HEK293 (cell line): ENCODE data around the gene TRIM62.

Source experiments
- CTCF ChIA-PET: fragments of 350-600 bp; formaldehyde crosslinking; extraction: SDS; loops from one replicate; lab custom pipeline; 2021; ENCODE audit warnings: antibody characterized with exemption; lab: Yijun Ruan, JAX
- POLR2A ChIA-PET: fragments of 300-600 bp; formaldehyde crosslinking; extraction: SDS; loops from one replicate; lab custom pipeline; 2020; ENCODE audit warnings: antibody characterized with exemption, inconsistent platforms; lab: Yijun Ruan, JAX
- H3K27ac ChIP-seq: fragments of 200-500 bp; sonication (Bioruptor generic); 2 replicates; pipeline ENCODE4 v1.5.1; 2014; ENCODE audit warnings: low read depth, low read length, control low read depth, inconsistent platforms; ENCODE audit errors: extremely low read depth
- H3K36me3 ChIP-seq, 2 experiments: fragments of 200-500 bp in 1 of 2; sonication (Bioruptor generic) in 1 of 2; 1 replicate in 1 of 2; 2 replicates in 1 of 2; pipeline ENCODE4 v1.5.1; 2014 to 2017; ENCODE audit warnings: inconsistent platforms in 2 of 2, low read length in 2 of 2; ENCODE audit not compliant: control insufficient read depth in 2 of 2, insufficient read depth in 1 of 2
- H3K4me1 ChIP-seq: fragments of 200-500 bp; sonication (Bioruptor generic); 2 replicates; pipeline ENCODE4 v1.5.1; 2014; ENCODE audit warnings: mild to moderate bottlenecking, low read length, inconsistent platforms; ENCODE audit not compliant: control insufficient read depth, insufficient read depth
- H3K4me3 ChIP-seq: 2 replicates; pipeline ENCODE4 v1.5.1; 2011; ENCODE audit warnings: low read depth, mild to moderate bottlenecking, control low read depth, low read length, moderate library complexity
- H3K9me3 ChIP-seq: fragments of 200-500 bp; sonication (Bioruptor generic); 2 replicates; pipeline ENCODE4 v1.5.1; 2014; ENCODE audit warnings: low read depth, low read length, inconsistent platforms; ENCODE audit not compliant: control insufficient read depth, insufficient read depth
- CTCF ChIP-seq: fragments of 450-650 bp; formaldehyde crosslinking; IDR thresholded peaks from 2 replicates; pipeline ENCODE4 v1.5.1; 2016; ENCODE audit warnings: missing biosample characterization, missing genetic modification characterization
- HOXC10 ChIP-seq: sonication (generic); formaldehyde crosslinking; IDR thresholded peaks from 2 replicates; pipeline ENCODE4 v1.8.1; 2023; ENCODE audit warnings: mild to moderate bottlenecking, missing genetic modification reagents
- KLF17 ChIP-seq: fragments of 450-650 bp; formaldehyde crosslinking; IDR thresholded peaks from 2 replicates; pipeline ENCODE4 v1.5.1; 2016; ENCODE audit warnings: missing biosample characterization, missing genetic modification characterization
- KLF8 ChIP-seq: fragments of 450-650 bp; formaldehyde crosslinking; IDR thresholded peaks from 2 replicates; pipeline ENCODE4 v1.5.1; 2016; ENCODE audit warnings: missing biosample characterization, missing genetic modification characterization
- PRDM1 ChIP-seq: fragments of 450-650 bp; formaldehyde crosslinking; IDR thresholded peaks from 2 replicates; pipeline ENCODE4; 2016; ENCODE audit warnings: missing biosample characterization, missing genetic modification characterization
- ZBTB10 ChIP-seq: fragments of 450-650 bp; formaldehyde crosslinking; IDR thresholded peaks from 2 replicates; pipeline ENCODE4 v1.5.1; 2016; ENCODE audit warnings: missing biosample characterization, missing genetic modification characterization
- ZBTB48 ChIP-seq: fragments of 450-650 bp; formaldehyde crosslinking; IDR thresholded peaks from 2 replicates; pipeline ENCODE4 v1.5.1; 2016; ENCODE audit warnings: missing biosample characterization, missing genetic modification characterization
- ZNF211 ChIP-seq: fragments of 450-650 bp; formaldehyde crosslinking; IDR thresholded peaks from 2 replicates; pipeline ENCODE4 v1.5.1; 2016; ENCODE audit warnings: low read depth, missing biosample characterization, missing genetic modification characterization
- ZNF214 ChIP-seq: fragments of 450-650 bp; formaldehyde crosslinking; IDR thresholded peaks from 2 replicates; pipeline ENCODE4 v1.5.1; 2017; ENCODE audit warnings: missing biosample characterization, mild to moderate bottlenecking, missing genetic modification characterization, borderline replicate concordance
- ZNF274 ChIP-seq, 2 experiments: fragments of 200-500 bp in 1 of 2; fragments of 450-650 bp in 1 of 2; sonication (Bioruptor generic) in 1 of 2; formaldehyde crosslinking in 1 of 2; IDR thresholded peaks; 2 replicates each; pipeline versions ENCODE4 v1.5.1 to v1.6.1; 2014 to 2016; ENCODE audit warnings: borderline replicate concordance in 1 of 2, inconsistent platforms in 1 of 2, low read length in 1 of 2, missing biosample characterization in 1 of 2, missing genetic modification characterization in 1 of 2
- ZNF362 ChIP-seq: fragments of 450-650 bp; formaldehyde crosslinking; IDR thresholded peaks from 2 replicates; pipeline ENCODE4 v1.5.1; 2016; ENCODE audit warnings: missing biosample characterization, missing genetic modification characterization
- ZNF391 ChIP-seq: fragments of 450-650 bp; formaldehyde crosslinking; IDR thresholded peaks from 2 replicates; pipeline ENCODE4 v1.5.1; 2016; ENCODE audit warnings: low read depth, missing biosample characterization, missing genetic modification characterization, borderline replicate concordance
- ZNF398 ChIP-seq: fragments of 450-650 bp; formaldehyde crosslinking; IDR thresholded peaks from 2 replicates; pipeline ENCODE4 v1.5.1; 2017; ENCODE audit warnings: missing biosample characterization, missing genetic modification characterization
- ZNF560 ChIP-seq: fragments of 450-650 bp; formaldehyde crosslinking; IDR thresholded peaks from 2 replicates; pipeline ENCODE4 v1.5.1; 2017; ENCODE audit warnings: missing biosample characterization, missing genetic modification characterization, borderline replicate concordance
- ZNF621 ChIP-seq: fragments of 450-650 bp; formaldehyde crosslinking; IDR thresholded peaks from 2 replicates; pipeline ENCODE4 v1.5.1; 2017; ENCODE audit warnings: missing biosample characterization, missing genetic modification characterization
- ZNF639 ChIP-seq: fragments of 450-650 bp; formaldehyde crosslinking; IDR thresholded peaks from 2 replicates; pipeline ENCODE4 v1.5.1; 2016; ENCODE audit warnings: missing biosample characterization, missing genetic modification characterization
- ZNF660 ChIP-seq: fragments of 450-650 bp; IDR thresholded peaks from 2 replicates; pipeline ENCODE4 v1.5.1; 2018; ENCODE audit warnings: missing biosample characterization, mild to moderate bottlenecking, missing genetic modification characterization
- ZNF701 ChIP-seq: fragments of 450-650 bp; formaldehyde crosslinking; IDR thresholded peaks from 2 replicates; pipeline ENCODE4 v1.5.1; 2016; ENCODE audit warnings: missing biosample characterization, missing genetic modification characterization
- ZSCAN18 ChIP-seq: fragments of 450-650 bp; formaldehyde crosslinking; IDR thresholded peaks from 2 replicates; pipeline ENCODE4 v1.5.1; 2016; ENCODE audit warnings: missing biosample characterization, missing genetic modification characterization

The TRIM62 gene

GRCh38 chr1:33191731-33192275 is 10.0 kb upstream of the TRIM62 start (continued):
- TF ChIP-seq ZNF274 (IDR thresholded peaks at IDR 0.05; ENCODE audit: low read length) (no peak), ZNF274 (tag by site-specific recombination; IDR thresholded peaks at IDR 0.05; ENCODE audit: borderline replicate concordance) (no peak), ZBTB10 (tag by site-specific recombination) (no peak), PRDM1 (tag by site-specific recombination) (no peak), ZNF214 (no peak)

GRCh38 chr1:33190701-33191100 is 8.9 kb upstream of the TRIM62 start:
- H3K9me3 ChIP-seq: no peaks in the 10 kb centered on the region
- H3K4me1 ChIP-seq: no peaks in the 10 kb centered on the region
- CTCF ChIA-PET: interaction anchor here (1.7 kb wide), 1 partner anchor 10 kb away, joined by 6 read pairs; no protein-coding TSS in a partner anchor
- H3K27ac ChIP-seq: no peak overlapping the region
- POLR2A ChIA-PET: no interaction called here
- no peak overlapping the region for H3K4me3 ChIP-seq
- no peak for TF ChIP-seq HOXC10
- no peak for TF ChIP-seq ZNF660
- no peak for TF ChIP-seq ZNF621 (tag by site-specific recombination)
- TF ChIP-seq ZNF560 (tag by site-specific recombination): no peak
- TF ChIP-seq CTCF (tag by site-specific recombination): no peak
- TF ChIP-seq ZNF362 (tag by site-specific recombination): no peak
- no peak for TF ChIP-seq ZBTB48
- TF ChIP-seq ZNF214: no peak
- H3K36me3 ChIP-seq: no peaks in the 10 kb centered on the region

GRCh38 chr1:33188572-33189275 is 6.9 kb upstream of the TRIM62 start:
- POLR2A ChIA-PET: no interaction called here
- CTCF ChIA-PET: interaction anchor here (0.6 kb wide), 2 partner anchors 56 to 179 kb away, joined by 3 read pairs; no protein-coding TSS in a partner anchor
- Histone ChIP-seq H3K27ac (no peak overlapping the region), H3K36me3 (no peaks in the 10 kb centered on the region), H3K4me3 (no peak overlapping the region), H3K9me3 (no peaks in the 10 kb centered on the region), H3K4me1 (no peaks in the 10 kb centered on the region)
- TF ChIP-seq ZNF398 (no peak), KLF8 (tag by site-specific recombination) (no peak), ZNF639 (tag by site-specific recombination) (no peak), ZNF391 (tag by site-specific recombination) (no peak), ZNF211 (no peak), KLF17 (tag by site-specific recombination) (no peak), ZSCAN18 (tag by site-specific recombination) (no peak), ZNF701 (tag by site-specific recombination) (no peak), ZNF274 (IDR thresholded peaks at IDR 0.05; ENCODE audit: low read length) (no peak), ZNF274 (tag by site-specific recombination; IDR thresholded peaks at IDR 0.05; ENCODE audit: borderline replicate concordance) (no peak)
